Right renal pelvis (tissue), 4 donors: Measurements from ENCODE around the gene KRTAP4-1. TPM values are rescaled to one million over a fixed set of nuclear protein-coding genes. Genes with fewer than 3 reads are reported as not detected.
"Not testable (repeated sequence)": the region's sequence is repeated elsewhere in the genome, so short reads cannot be mapped to it uniquely, and the experiment has no call there.

ENCODE experiments used
- DNase-seq, 4 donors: peaks; one replicate each; pipeline ENCODE4 v3.0.0-alpha.2; 2013; ENCODE audit warnings: low read depth in 4 of 4, low spot score in 3 of 4, missing footprints in 1 of 4
- polyA plus RNA-seq, 4 donors: library from polyadenylated mRNA; unstranded; fragments of 120-200 nt; gene quantifications; one replicate each; pipeline ENCODE4 v1.2.1, GENCODE V29; 2013; ENCODE audit not compliant: insufficient read length in 4 of 4

KRTAP4-1 gene
- not detected for polyA plus RNA-seq

GRCh38 chr17:41184480-41184961 lies at the start of gene KRTAP4-1:
KRTAP4-1 (minus strand) TSS chr17:41184911; CDS start chr17:41184854, 57 bp downstream.
- no peak for DNase-seq

GRCh38 chr17:41232399-41233105 lies 47.8 kb upstream of the KRTAP4-1 start, which contains the start of gene KRTAP9-3:
KRTAP9-3 (plus strand) TSS chr17:41232449; CDS start chr17:41232502, 53 bp downstream.
- not testable (repeated sequence) for DNase-seq

DNA sequence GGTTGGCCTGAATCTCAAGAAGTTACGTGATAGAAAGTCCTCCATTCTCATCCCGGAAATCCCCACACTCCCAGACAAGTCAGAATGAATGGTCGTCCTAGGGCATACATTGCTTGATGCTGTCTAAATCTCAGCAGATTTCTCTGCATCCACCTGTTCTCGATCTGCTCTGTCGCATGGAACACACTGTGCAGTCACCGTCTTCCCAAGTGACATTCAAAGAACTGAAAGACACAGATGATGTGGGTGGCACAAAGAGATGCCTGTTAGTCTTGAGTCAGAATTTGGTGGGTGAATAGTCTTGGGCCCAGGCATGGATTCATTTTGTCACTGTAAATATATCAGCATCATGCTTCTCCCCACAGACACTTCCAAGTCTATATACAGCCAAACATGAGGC lies 47.0 kb upstream of the KRTAP4-1 start:
- DNase-seq, result no peak

DNA sequence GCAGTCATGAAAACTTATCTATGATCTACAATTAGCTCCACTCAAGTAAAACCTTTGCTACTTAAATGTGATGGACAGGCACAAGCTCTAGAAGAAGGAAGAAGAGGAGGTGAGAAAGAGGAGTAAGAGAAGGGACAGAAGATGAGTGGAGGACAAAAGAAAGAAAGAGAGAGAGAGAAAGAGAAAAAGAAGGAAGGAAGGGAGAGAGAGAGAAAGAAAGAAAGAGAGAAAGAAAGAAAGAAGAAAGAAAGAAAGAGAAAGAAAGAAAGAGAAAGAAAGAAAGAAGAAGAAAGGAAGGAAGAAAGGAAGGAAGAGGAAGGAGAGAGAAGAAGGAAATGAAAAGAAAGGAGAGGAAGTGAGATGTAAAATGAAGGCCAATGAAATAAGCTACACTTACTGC lies 45.4 kb upstream of the KRTAP4-1 start:
- DNase-seq, result no peak

DNA sequence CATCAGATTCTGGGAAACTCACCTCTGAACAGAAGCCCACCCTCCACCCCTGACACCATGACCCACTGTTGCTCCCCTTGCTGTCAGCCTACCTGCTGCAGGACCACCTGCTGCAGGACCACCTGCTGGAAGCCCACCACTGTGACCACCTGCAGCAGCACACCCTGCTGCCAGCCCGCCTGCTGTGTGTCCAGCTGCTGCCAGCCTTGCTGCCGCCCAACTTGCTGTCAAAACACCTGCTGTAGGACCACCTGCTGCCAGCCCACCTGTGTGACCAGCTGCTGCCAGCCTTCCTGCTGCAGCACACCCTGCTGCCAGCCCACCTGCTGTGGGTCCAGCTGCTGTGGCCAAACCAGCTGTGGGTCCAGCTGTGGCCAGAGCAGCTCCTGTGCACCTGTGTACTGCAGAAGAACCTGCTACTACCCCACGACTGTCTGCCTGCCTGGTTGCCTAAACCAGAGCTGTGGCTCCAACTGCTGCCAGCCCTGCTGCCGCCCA lies 41.9 kb upstream of the KRTAP4-1 start, which contains the start of gene KRTAP9-2:
TSS of gene KRTAP9-2 (plus strand) at position 51 of the 498 bp plus-strand sequence. CDS start at position 58, 7 bp downstream.
- not testable (repeated sequence) for DNase-seq

GRCh38 chr17:41226051-41226450 lies 41.3 kb upstream of the KRTAP4-1 start:
- no peak for DNase-seq

GRCh38 chr17:41223821-41224220 lies 39.1 kb upstream of the KRTAP4-1 start:
- no peak for DNase-seq

- no peak for DNase-seq
Observed at GRCh38 chr17:41215681-41216080, 31.0 kb upstream of the KRTAP4-1 start.

DNA sequence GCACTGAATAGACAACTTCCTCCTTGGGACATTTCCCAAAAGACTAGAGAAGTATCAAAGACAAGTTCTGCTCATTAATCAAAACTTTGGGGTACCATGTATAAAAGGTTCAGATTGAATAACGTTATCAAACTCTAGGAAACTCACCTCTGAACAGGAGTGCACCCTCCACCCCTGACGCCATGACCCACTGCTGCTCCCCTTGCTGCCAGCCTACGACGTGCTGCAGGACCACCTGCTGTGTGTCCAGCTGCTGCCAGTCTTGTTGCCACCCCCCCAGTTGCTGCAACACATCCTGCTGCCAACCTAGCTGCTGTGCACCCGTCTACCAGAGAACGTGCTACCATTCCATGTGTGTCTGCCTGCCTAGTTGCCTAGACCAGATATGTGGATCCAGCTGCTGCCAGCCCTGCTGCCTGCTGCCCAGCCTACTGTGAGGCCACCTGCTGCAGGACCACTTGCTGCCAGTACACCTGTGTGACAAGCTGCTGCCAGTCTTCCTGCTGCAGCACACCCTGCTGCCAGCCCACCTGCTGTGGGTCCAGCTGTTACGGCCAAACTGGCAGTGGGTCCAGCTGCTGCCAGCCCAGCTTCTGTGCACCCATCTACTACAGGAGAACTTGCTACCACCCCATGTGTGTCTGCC lies 27.9 kb upstream of the KRTAP4-1 start:
- DNase-seq, result no peak

- DNase-seq, result no peak
Observed at GRCh38 chr17:41211845-41212466, 27.2 kb upstream of the KRTAP4-1 start.

DNA sequence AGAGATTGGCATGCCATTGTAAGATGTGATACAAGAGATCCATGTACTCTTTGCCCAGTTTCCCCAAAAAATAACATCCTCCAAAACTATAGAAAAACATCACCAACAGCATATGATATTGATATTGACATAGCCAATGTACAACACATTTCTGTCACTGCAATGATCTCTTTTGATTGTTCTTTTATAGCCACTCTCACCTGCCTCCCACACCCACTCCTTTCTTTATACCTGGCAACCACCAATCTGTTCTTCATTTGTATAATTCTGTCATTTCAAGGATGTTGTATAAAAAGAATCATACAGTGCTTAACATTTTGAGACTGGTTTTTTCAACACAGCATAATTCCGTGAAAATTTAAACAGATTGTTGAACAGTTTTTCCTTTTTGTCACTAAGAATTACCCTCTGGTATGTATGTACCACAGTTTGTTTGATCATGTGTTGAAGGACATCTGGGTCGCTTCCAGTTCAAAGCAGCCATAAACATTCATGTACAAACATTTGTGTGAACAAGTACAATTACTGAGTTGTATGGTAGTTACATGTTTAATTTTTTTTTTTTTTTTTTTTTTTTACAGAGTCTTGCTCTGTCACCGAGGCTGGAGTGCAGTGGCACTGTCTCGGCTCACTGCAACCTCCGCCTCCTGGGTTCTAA lies 14.8 kb upstream of the KRTAP4-1 start:
- no peak for DNase-seq

- no peak for DNase-seq
Observed at GRCh38 chr17:41196068-41196467, 11.4 kb upstream of the KRTAP4-1 start.

DNA sequence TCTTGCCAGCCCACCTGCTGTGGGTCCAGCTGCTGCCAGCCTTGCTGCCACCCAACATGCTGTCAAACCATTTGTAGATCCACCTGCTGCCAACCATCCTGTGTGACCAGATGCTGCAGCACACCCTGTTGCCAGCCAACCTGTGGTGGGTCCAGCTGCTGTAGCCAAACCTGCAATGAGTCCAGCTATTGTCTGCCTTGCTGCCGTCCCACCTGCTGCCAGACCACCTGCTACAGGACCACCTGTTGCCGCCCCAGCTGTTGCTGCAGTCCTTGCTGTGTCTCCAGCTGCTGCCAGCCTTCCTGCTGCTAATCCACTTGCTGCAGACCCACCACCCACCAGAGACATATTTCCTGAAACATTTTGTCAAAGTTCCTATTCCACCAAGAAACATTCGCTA lies 5.6 kb upstream of the KRTAP4-1 start:
- no peak for DNase-seq

- DNase-seq, result not testable (repeated sequence)
Observed at GRCh38 chr17:41189837-41190318, 5.2 kb upstream of the KRTAP4-1 start, which contains the start of gene KRTAP9-1. KRTAP9-1 (plus strand) TSS chr17:41189887; CDS start chr17:41189887, 0 bp downstream.

DNA sequence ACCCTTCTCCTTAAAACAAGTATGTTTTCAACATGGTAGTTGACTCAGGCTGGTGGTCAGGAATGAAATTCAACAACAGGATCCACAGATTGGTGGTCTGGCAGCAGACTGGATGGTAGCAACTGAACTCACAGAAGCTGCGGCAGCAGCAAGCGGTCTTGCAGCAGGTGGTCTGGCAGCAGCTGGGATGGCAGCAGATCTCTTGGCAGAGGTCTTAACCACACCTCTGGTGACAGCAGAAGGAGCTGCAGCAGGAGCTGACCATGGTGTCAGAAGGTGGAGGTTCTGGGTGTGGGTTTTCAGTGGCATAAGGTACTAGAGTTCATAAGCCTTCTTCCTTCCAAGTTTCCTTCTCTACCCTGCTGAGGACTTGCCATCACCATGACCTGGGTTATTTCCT lies 2.2 kb upstream of the KRTAP4-1 start:
- DNase-seq, result no peak

- DNase-seq, result no peak
Observed at GRCh38 chr17:41185001-41185400, 290 bp upstream of the KRTAP4-1 start.

DNA sequence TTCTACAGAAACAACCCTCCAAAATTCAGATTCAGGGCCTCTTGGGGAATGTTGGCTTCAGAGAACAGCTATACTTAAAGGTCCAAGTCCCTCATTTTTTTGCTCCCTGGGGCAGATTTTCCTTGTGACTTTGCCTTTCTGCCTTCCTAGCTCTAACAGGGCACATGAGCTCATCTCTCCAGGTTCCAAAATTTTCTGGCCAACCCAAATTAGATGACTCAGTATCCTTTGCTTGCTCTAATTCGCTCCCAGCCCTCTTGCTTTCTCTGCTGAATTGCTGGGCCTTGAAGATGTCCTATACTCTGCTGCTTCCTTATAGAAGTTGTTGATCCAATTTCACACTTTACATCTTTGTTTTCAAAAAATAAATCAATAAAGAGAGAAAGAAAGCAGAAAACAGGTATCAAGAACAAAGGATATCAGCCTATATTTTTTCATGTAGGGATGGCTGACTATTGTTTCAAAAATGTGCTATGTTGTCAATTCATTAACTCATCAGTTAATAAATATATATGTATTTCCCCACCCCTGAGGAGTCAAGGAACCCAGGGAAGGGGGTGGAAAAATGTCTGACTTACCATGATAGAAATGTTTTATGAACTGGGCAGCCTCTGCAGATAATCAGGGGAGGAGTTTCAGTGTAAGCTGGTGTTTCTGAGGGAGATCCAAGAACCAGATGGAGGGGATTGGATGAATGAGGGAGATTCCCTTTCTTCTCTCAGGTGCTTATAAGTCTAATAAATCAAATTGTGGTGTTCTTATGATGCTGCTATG lies 5.7 kb downstream of the KRTAP4-1 start:
- DNase-seq, result no peak

DNA sequence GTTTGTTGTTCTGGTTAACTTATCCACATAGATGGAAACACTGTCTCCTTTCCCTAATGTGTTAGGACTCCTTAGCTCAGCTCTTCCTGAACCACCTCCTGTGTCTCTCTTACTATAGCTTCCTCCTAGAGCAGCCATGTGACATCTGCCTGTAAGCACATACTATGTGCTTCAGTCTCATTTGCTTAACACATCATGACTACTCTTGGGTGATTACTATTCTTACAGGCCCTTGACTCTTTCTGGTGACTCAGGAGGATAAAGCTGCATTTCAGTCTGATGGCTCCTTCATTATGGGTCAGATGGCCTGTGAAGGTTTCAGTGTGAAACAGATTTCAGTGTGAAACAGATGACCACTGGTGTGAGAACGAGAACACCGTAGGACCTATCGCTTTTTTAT lies 6.4 kb downstream of the KRTAP4-1 start:
- DNase-seq, result no peak

DNA sequence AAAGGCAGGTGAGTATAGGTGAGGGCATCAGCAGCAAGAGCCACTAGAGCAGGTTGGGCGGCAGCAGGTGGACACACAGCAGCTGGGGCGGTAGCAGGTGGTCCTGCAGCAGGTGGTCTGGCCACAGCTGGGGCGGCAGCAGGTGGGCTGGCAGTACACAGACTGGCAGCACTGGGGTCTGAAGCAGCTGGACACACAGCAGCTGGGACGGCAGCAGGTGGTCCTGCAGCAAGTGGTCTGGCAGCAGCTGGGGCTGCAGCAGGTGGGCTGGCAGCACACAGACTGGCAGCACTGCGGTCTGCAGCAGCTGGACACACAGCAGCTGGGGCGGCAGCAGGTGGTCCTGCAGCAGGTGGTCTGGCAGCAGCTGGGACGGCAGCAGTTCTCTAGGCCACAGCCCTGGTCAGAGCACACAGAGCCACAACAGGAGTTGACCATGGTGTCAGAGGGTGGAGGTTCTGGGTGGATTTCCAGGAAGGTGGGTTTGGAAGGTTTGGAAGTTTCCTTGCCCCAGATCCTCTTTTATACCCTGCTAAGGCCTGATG lies 6.9 kb downstream of the KRTAP4-1 start, which contains the start of gene KRTAP4-2:
TSS of gene KRTAP4-2 (minus strand) at position 495 of the 545 bp plus-strand sequence. CDS start at position 438, 57 bp downstream.
- no peak for DNase-seq
